ENCODE results near the gene LRRC70. TPM values are rescaled to one million over a fixed set of nuclear protein-coding genes. Genes with fewer than 3 reads are reported as not detected.

The LRRC70 gene
- total RNA-seq, 1 donor from 2014 or later: 1.1 TPM

- no peaks in the 10 kb centered on the region for H3K27me3 Mint-ChIP-seq
- H3K9me3 Mint-ChIP-seq: no peaks in the 10 kb centered on the region
- TF ChIP-seq CTCF (conservative IDR thresholded peaks at IDR 0.05): no peak
- peaks cover 6% of the 10 kb centered on the region for H3K36me3 Mint-ChIP-seq
- no peak overlapping the region for H3K27ac Mint-ChIP-seq
- no peak overlapping the region for H3K4me3 Mint-ChIP-seq
- H3K4me1 Mint-ChIP-seq (ENCODE audit: unreplicated experiment): peaks cover 8% of the 10 kb centered on the region
- DNase-seq (ENCODE audit: extremely low spot score, unreplicated experiment): no peak
These were observed 3.4 kb downstream of the LRRC70 start for GRCh38 chr5:62581836-62582597.

GRCh38 chr5:62584391-62584790 lies 5.8 kb downstream of the LRRC70 start:
- no peak for TF ChIP-seq CTCF (conservative IDR thresholded peaks at IDR 0.05)
- Mint-ChIP-seq H3K27me3 (no peaks in the 10 kb centered on the region), H3K4me1 (ENCODE audit: unreplicated experiment) (peaks cover 4% of the 10 kb centered on the region), H3K4me3 (no peak overlapping the region), H3K27ac (no peak overlapping the region), H3K9me3 (no peaks in the 10 kb centered on the region), H3K36me3 (peaks cover 14% of the 10 kb centered on the region)
- DNase-seq (ENCODE audit: extremely low spot score, unreplicated experiment): no peak

- H3K4me1 Mint-ChIP-seq (ENCODE audit: unreplicated experiment): peaks cover 4% of the 10 kb centered on the region
- DNase-seq (ENCODE audit: extremely low spot score, unreplicated experiment): no peak
- no peak overlapping the region for H3K4me3 Mint-ChIP-seq
- peaks cover 16% of the 10 kb centered on the region for H3K36me3 Mint-ChIP-seq
- H3K27me3 Mint-ChIP-seq: no peaks in the 10 kb centered on the region
- H3K9me3 Mint-ChIP-seq: no peaks in the 10 kb centered on the region
- H3K27ac Mint-ChIP-seq: no peak overlapping the region
- no peak for TF ChIP-seq CTCF (conservative IDR thresholded peaks at IDR 0.05)
These were observed 6.7 kb downstream of the LRRC70 start for GRCh38 chr5:62585306-62585705.

GRCh38 chr5:62585751-62586150 lies 7.1 kb downstream of the LRRC70 start:
- no peaks in the 10 kb centered on the region for H3K9me3 Mint-ChIP-seq
- DNase-seq (ENCODE audit: extremely low spot score, unreplicated experiment): no peak
- no peak for TF ChIP-seq CTCF (conservative IDR thresholded peaks at IDR 0.05)

GRCh38 chr5:62587737-62588136 lies 9.1 kb downstream of the LRRC70 start:
- Mint-ChIP-seq H3K36me3 (peaks cover 16% of the 10 kb centered on the region), H3K27me3 (no peaks in the 10 kb centered on the region), H3K4me1 (ENCODE audit: unreplicated experiment) (peaks cover 4% of the 10 kb centered on the region), H3K9me3 (no peaks in the 10 kb centered on the region), H3K27ac (no peak overlapping the region), H3K4me3 (no peak overlapping the region)
- DNase-seq (ENCODE audit: extremely low spot score, unreplicated experiment): no peak
- TF ChIP-seq CTCF (conservative IDR thresholded peaks at IDR 0.05): no peak

More at GRCh38 chr5:62585751-62586150, 7.1 kb downstream of the LRRC70 start:
- peaks cover 4% of the 10 kb centered on the region for H3K4me1 Mint-ChIP-seq (ENCODE audit: unreplicated experiment)
- peaks cover 16% of the 10 kb centered on the region for H3K36me3 Mint-ChIP-seq
- H3K4me3 Mint-ChIP-seq: no peak overlapping the region
- no peaks in the 10 kb centered on the region for H3K27me3 Mint-ChIP-seq
- no peak overlapping the region for H3K27ac Mint-ChIP-seq

Measured in type B pancreatic cell (in vitro differentiated cells).